ENCODE data around the gene ZBTB17. TPM values are rescaled to one million over a fixed set of nuclear protein-coding genes. Genes with fewer than 3 reads are reported as not detected.

Gene ZBTB17
- total and polyA plus RNA-seq, 10 of the 15 experiments (the other 5 are each of a cell fraction or from before 2014, with no cell fraction given), result 0.87 to 59.4 (median 38.7) TPM

- Histone ChIP-seq H2AFZ (ENCODE audit: control insufficient read depth, low read depth, low read length) (no peak overlapping the region), H3K36me3 (ENCODE audit: control insufficient read depth in 2 of 2, insufficient read depth in 2 of 2, low read length in 1 of 2) (peaks cover 3 to 9% of the 10 kb centered on the region in 2 experiments; a peak in 2 of 4 replicates), H4K20me1 (ENCODE audit: control insufficient read depth, insufficient read depth) (peaks cover 3% of the 10 kb centered on the region; the same call in 1 of the 2 replicates), H3K9me3 (replicated peaks; ENCODE audit: control insufficient read depth, insufficient read depth, low read length) (no peaks in the 10 kb centered on the region), H3K27ac (ENCODE audit: control insufficient read depth, insufficient read depth) (no peak overlapping the region), H3K27me3 (replicated peaks in 1 of 2; ENCODE audit: control insufficient read depth in 2 of 2, insufficient read depth in 2 of 2, low read length in 1 of 2) (no peaks in the 10 kb centered on the region), H3K4me1 (ENCODE audit: control insufficient read depth, insufficient read depth, low read length) (peaks cover 17% of the 10 kb centered on the region), H3K79me2 (ENCODE audit: control insufficient read depth, insufficient read depth, low read length) (peaks cover 22% of the 10 kb centered on the region), H3K9ac (ENCODE audit: control insufficient read depth, insufficient read depth, low read length) (no peak overlapping the region), H3K4me2 (ENCODE audit: control insufficient read depth, insufficient read depth) (no peak overlapping the region), H3K4me3 (no peak overlapping the region)
- SMC1A ChIA-PET (ENCODE audit: uncharacterized antibody, unreplicated experiment), result interaction anchor here (0.6 to 9.1 kb wide), 5 partner anchors 9 to 143 kb away, joined by 3 to 78 read pairs (median 4); no protein-coding TSS in a partner anchor
- DNase-seq (ENCODE audit: low read depth, low spot score) (no peak), FAIRE-seq (no peak), ATAC-seq (no peak)
- RAD21 ChIA-PET (ENCODE audit: unreplicated experiment), result interaction anchor here (1.1 to 9.8 kb wide), 5 partner anchors 8 to 163 kb away, joined by 3 to 116 read pairs (median 8); partner anchors contain the start of gene ZBTB17
- TF ChIP-seq SREBF1 (IDR thresholded peaks at IDR 0.05; ENCODE audit: low read length) (no peak), ZBED1 (IDR thresholded peaks at IDR 0.05; ENCODE audit: borderline replicate concordance) (no peak), MYB (IDR thresholded peaks at IDR 0.05; ENCODE audit: borderline replicate concordance, low read depth, low read length) (no peak), KDM1A (IDR thresholded peaks at IDR 0.05; ENCODE audit: borderline replicate concordance) (no peak)
- TF ChIP-seq, protein P1, sequence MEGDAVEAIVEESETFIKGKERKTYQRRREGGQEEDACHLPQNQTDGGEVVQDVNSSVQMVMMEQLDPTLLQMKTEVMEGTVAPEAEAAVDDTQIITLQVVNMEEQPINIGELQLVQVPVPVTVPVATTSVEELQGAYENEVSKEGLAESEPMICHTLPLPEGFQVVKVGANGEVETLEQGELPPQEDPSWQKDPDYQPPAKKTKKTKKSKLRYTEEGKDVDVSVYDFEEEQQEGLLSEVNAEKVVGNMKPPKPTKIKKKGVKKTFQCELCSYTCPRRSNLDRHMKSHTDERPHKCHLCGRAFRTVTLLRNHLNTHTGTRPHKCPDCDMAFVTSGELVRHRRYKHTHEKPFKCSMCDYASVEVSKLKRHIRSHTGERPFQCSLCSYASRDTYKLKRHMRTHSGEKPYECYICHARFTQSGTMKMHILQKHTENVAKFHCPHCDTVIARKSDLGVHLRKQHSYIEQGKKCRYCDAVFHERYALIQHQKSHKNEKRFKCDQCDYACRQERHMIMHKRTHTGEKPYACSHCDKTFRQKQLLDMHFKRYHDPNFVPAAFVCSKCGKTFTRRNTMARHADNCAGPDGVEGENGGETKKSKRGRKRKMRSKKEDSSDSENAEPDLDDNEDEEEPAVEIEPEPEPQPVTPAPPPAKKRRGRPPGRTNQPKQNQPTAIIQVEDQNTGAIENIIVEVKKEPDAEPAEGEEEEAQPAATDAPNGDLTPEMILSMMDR (IDR thresholded peaks at IDR 0.05 in 2 of 3, conservative IDR thresholded peaks at IDR 0.05 in 1 of 3; ENCODE audit: control insufficient read depth in 2 of 3, extremely low read depth in 1 of 3, insufficient read depth in 1 of 3, low read depth in 3 of 3, low read length in 3 of 3), result peak in 1 of 3 experiments; percentile 32; a peak in 2 of 6 replicates
- intact Hi-C loops (cut with micrococcal nuclease; ENCODE audit: unreplicated experiment), result no loop called here
- CTCF ChIA-PET, result interaction anchor here (1.2 to 10.1 kb wide), 6 partner anchors 10 to 167 kb away, joined by 4 to 68 read pairs (median 5); partner anchors contain the start of gene ZBTB17
- no TSS peak for BruUV-seq (replicated peaks)
- POLR2A ChIA-PET, result interaction anchor here (1.9 to 2.6 kb wide), 2 partner anchors 8 to 10 kb away, joined by 6 to 8 read pairs; no protein-coding TSS in a partner anchor
- in situ Hi-C loops (cut with MboI), result no loop called here
These were observed 17.1 kb downstream of the ZBTB17 start for GRCh38 chr1:15958793-15959192.
